NB4 (cell line): ENCODE results near the gene PLEKHA4.
A peak's percentile ranks its signal among the peaks of the same experiment; 100 is the strongest.
"Not testable (repeated sequence)": the region's sequence is repeated elsewhere in the genome, so short reads cannot be mapped to it uniquely, and the experiment has no call there.

Source experiments
- DNase-seq: peaks from one replicate; pipeline ENCODE4 v3.0.0; 2010; ENCODE audit warnings: low read depth
- H3K4me3 ChIP-seq: one replicate; pipeline ENCODE4 v1.5.1; 2011; ENCODE audit warnings: mild to moderate bottlenecking, low read depth, low read length, moderate library complexity
- MYC ChIP-seq: IDR thresholded peaks from 2 replicates; pipeline ENCODE4 v1.6.1; 2011; ENCODE audit warnings: low read depth, low read length
- POLR2A ChIP-seq: IDR thresholded peaks from 2 replicates; pipeline ENCODE4 v1.6.1; 2011; ENCODE audit warnings: mild to moderate bottlenecking; ENCODE audit not compliant: insufficient read length; ENCODE audit errors: extremely low read depth
- TF ChIP-seq, protein P1 (sequence below): IDR thresholded peaks from 2 replicates; pipeline ENCODE4 v1.6.1; 2011; ENCODE audit warnings: low read depth, low read length
- TF ChIP-seq, protein P2 (sequence below): IDR thresholded peaks from one replicate; pipeline ENCODE4 v1.5.1; 2012; ENCODE audit warnings: low read depth, low read length

Gene PLEKHA4

GRCh38 chr19:48872182-48872883, 3.9 kb upstream of the PLEKHA4 start, which contains the start of gene PPP1R15A:
Gene PPP1R15A (plus strand): TSS chr19:48872421. CDS start chr19:48873234, 813 bp downstream.
- H3K4me3 ChIP-seq: peak within 1 kb of the TSS; percentile 94
- peak; percentile 96 for DNase-seq
- TF ChIP-seq, protein P1, sequence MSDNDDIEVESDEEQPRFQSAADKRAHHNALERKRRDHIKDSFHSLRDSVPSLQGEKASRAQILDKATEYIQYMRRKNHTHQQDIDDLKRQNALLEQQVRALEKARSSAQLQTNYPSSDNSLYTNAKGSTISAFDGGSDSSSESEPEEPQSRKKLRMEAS: peak; percentile 44; the same call in 1 of the 2 replicates
- TF ChIP-seq, protein P2, sequence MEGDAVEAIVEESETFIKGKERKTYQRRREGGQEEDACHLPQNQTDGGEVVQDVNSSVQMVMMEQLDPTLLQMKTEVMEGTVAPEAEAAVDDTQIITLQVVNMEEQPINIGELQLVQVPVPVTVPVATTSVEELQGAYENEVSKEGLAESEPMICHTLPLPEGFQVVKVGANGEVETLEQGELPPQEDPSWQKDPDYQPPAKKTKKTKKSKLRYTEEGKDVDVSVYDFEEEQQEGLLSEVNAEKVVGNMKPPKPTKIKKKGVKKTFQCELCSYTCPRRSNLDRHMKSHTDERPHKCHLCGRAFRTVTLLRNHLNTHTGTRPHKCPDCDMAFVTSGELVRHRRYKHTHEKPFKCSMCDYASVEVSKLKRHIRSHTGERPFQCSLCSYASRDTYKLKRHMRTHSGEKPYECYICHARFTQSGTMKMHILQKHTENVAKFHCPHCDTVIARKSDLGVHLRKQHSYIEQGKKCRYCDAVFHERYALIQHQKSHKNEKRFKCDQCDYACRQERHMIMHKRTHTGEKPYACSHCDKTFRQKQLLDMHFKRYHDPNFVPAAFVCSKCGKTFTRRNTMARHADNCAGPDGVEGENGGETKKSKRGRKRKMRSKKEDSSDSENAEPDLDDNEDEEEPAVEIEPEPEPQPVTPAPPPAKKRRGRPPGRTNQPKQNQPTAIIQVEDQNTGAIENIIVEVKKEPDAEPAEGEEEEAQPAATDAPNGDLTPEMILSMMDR: no peak
- TF ChIP-seq MYC (no peak; the same call in 1 of the 2 replicates), POLR2A (peak; percentile 99)

GRCh38 chr19:48871471-48872181, 3.2 kb upstream of the PLEKHA4 start:
- H3K4me3 ChIP-seq: not testable (repeated sequence)

GRCh38 chr19:48870048-48870447, 1.6 kb upstream of the PLEKHA4 start:
- no peak for DNase-seq
- no peak overlapping the region for H3K4me3 ChIP-seq
- TF ChIP-seq, protein P2: no peak
- TF ChIP-seq MYC: no peak
- TF ChIP-seq, protein P1: no peak
- no peak for TF ChIP-seq POLR2A

More at GRCh38 chr19:48871471-48872181, 3.2 kb upstream of the PLEKHA4 start:
- not testable (repeated sequence) for DNase-seq

DNA sequence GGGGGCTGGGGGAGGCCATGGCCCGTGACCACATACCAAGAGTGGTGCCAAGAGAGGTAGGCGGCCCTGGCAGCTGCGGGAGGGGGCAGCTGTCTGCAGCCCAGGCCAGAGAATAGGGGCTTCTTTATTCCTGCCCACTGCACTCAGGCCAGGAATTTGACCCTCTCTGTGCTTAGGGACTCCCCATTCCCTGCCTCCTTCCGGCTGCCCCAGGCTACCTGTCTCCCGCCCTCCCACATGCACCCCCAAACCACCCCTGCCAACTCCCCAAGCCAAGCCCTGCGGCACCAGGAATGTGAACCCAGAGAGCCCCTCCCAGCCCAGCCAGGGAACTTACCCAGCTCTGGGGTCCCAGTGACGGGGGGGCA, 687 bp downstream of the PLEKHA4 start:
- no peak overlapping the region for H3K4me3 ChIP-seq
- no peak for DNase-seq
- TF ChIP-seq, protein P1: no peak
- TF ChIP-seq MYC (no peak), POLR2A (no peak)
- TF ChIP-seq, protein P2: no peak

DNA sequence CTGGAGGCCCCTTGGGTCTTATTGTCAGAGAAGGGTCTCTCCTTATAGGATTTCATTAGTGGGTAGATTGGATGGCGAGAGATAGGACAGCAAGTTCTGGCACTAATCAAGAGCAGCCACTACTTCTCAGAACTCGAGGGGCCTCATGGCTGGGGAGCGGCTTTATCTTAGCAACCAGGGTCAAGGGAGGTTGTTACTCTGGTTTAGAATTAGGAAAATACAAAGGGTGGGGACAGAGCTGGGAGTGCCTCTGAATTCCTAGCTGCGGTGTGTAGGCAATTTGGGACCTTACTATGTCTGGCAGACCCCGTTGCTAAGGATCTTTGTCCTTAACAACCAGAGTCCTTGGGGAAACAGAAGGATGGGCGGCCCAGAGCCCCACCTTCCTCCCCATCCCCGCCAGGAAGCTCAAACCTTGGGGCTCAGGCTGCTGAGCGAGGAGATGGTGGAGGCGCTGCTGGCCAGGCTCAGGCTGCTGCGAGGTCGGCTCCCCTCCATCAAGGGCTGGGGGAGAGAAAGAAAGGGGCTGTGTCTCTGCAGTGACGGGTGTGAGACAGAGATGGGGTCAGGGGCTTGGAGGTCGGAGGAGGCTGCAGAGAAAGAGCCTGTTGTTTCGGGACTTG, 1.2 kb downstream of the PLEKHA4 start:
- TF ChIP-seq, protein P1: no peak
- TF ChIP-seq, protein P2: no peak
- TF ChIP-seq MYC (no peak), POLR2A (no peak)
- no peak overlapping the region for H3K4me3 ChIP-seq
- DNase-seq: no peak

DNA sequence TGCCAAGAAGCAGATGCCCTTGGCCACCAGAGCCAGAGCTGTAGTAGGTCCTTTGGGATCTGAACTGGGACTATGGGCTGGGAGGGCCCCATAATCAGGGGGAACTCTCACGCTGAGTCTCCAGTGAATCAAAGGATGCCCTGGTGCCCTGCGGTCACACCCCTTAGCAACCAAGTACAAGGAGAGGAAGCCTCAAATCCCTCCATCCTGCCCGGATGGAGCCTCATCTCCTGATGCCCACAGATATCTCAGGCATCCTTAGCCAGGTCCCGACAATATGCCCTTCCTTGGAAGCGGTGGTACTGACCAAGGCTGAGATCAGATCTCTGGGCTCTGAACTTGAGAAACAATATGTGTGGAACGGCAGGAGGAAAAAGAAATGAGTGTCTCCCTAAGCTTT, 1.7 kb downstream of the PLEKHA4 start:
- H3K4me3 ChIP-seq: no peak overlapping the region
- no peak for DNase-seq
- no peak for TF ChIP-seq MYC
- TF ChIP-seq, protein P2: no peak
- TF ChIP-seq, protein P1: no peak
- TF ChIP-seq POLR2A: no peak
